ENCODE data around the gene PLD3. TPM values are rescaled to one million over a fixed set of nuclear protein-coding genes. Genes with fewer than 3 reads are reported as not detected.

The PLD3 gene
- total RNA-seq, 2 donors from 2014 or later, result 177 to 240 TPM

GRCh38 chr19:40363069-40363468 lies 14.6 kb downstream of the PLD3 start:
- Histone ChIP-seq H3K9ac (ENCODE audit: extremely low read depth, low read length, poor library complexity, severe bottlenecking) (no peak overlapping the region), H3K4me1 (ENCODE audit: control insufficient read depth, insufficient read depth, low read length) (no peaks in the 10 kb centered on the region), H3K27me3 (ENCODE audit: control insufficient read depth, insufficient read depth, low read length, poor library complexity, severe bottlenecking) (no peaks in the 10 kb centered on the region), H3K36me3 (ENCODE audit: control insufficient read depth, insufficient read depth, low read length) (peaks cover 7% of the 10 kb centered on the region), H3K4me3 (ENCODE audit: low read length) (no peak overlapping the region), H3K27ac (ENCODE audit: low read depth, low read length) (no peak overlapping the region), H3K9me3 (ENCODE audit: control insufficient read depth, low read length) (no peaks in the 10 kb centered on the region)
- WGBS, 2 experiments (ENCODE audit: insufficient coverage in 1 of 2, insufficient read length in 1 of 2), result 95 to 100% methylated on average over 3 to 5 of the region's 5 CpGs
- Mint-ChIP-seq H3K27me3 (ENCODE audit: insufficient read depth) (peaks cover 5% of the 10 kb centered on the region), H3K4me1 (peaks cover 4% of the 10 kb centered on the region), H3K27ac (no peak overlapping the region), H3K4me3 (no peak overlapping the region), H3K9me3 (no peaks in the 10 kb centered on the region), H3K36me3 (ENCODE audit: low read depth) (peaks cover 13% of the 10 kb centered on the region)
- no peak for DNase-seq
- TF ChIP-seq, protein P1, sequence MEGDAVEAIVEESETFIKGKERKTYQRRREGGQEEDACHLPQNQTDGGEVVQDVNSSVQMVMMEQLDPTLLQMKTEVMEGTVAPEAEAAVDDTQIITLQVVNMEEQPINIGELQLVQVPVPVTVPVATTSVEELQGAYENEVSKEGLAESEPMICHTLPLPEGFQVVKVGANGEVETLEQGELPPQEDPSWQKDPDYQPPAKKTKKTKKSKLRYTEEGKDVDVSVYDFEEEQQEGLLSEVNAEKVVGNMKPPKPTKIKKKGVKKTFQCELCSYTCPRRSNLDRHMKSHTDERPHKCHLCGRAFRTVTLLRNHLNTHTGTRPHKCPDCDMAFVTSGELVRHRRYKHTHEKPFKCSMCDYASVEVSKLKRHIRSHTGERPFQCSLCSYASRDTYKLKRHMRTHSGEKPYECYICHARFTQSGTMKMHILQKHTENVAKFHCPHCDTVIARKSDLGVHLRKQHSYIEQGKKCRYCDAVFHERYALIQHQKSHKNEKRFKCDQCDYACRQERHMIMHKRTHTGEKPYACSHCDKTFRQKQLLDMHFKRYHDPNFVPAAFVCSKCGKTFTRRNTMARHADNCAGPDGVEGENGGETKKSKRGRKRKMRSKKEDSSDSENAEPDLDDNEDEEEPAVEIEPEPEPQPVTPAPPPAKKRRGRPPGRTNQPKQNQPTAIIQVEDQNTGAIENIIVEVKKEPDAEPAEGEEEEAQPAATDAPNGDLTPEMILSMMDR (conservative IDR thresholded peaks at IDR 0.05), result no peak

- no peaks in the 10 kb centered on the region for H3K4me1 ChIP-seq (ENCODE audit: control insufficient read depth, insufficient read depth, low read length)
- peak overlapping the region; percentile 86 for H3K4me3 ChIP-seq (ENCODE audit: low read length)
- no peaks in the 10 kb centered on the region for H3K9me3 ChIP-seq (ENCODE audit: control insufficient read depth, low read length)
- no peak overlapping the region for H3K9ac ChIP-seq (ENCODE audit: extremely low read depth, low read length, poor library complexity, severe bottlenecking)
- no peaks in the 10 kb centered on the region for H3K9me3 Mint-ChIP-seq
- H3K27me3 ChIP-seq (ENCODE audit: control insufficient read depth, insufficient read depth, low read length, poor library complexity, severe bottlenecking), result no peaks in the 10 kb centered on the region
- TF ChIP-seq, protein P1 (conservative IDR thresholded peaks at IDR 0.05), result no peak
- H3K36me3 ChIP-seq (ENCODE audit: control insufficient read depth, insufficient read depth, low read length), result peaks cover 22% of the 10 kb centered on the region
- peaks cover 20% of the 10 kb centered on the region for H3K36me3 Mint-ChIP-seq (ENCODE audit: low read depth)
- no peak overlapping the region for H3K27ac ChIP-seq (ENCODE audit: low read depth, low read length)
- H3K4me3 Mint-ChIP-seq, result peak overlapping the region; percentile 61
- H3K4me1 Mint-ChIP-seq, result peaks cover 4% of the 10 kb centered on the region
- H3K27ac Mint-ChIP-seq, result no peak overlapping the region
- DNase-seq, result no peak
- H3K27me3 Mint-ChIP-seq (ENCODE audit: insufficient read depth), result peaks cover 5% of the 10 kb centered on the region
- 62 to 83% methylated on average over 1 of the region's 3 CpGs for WGBS, 2 experiments (ENCODE audit: insufficient coverage in 1 of 2, insufficient read length in 1 of 2)
These were observed 16.5 kb downstream of the PLD3 start for GRCh38 chr19:40365010-40365409.

- peak; percentile 98 for DNase-seq
- H3K4me1 ChIP-seq (ENCODE audit: control insufficient read depth, insufficient read depth, low read length), result no peaks in the 10 kb centered on the region
- H3K4me3 Mint-ChIP-seq, result peak overlapping the region; percentile 61
- H3K27ac Mint-ChIP-seq, result no peak overlapping the region
- peaks cover 5% of the 10 kb centered on the region for H3K27me3 Mint-ChIP-seq (ENCODE audit: insufficient read depth)
- peaks cover 27% of the 10 kb centered on the region for H3K36me3 Mint-ChIP-seq (ENCODE audit: low read depth)
- 7 to 30% methylated on average over 4 to 27 of the region's 28 CpGs for WGBS, 2 experiments (ENCODE audit: insufficient coverage in 1 of 2, insufficient read length in 1 of 2)
- H3K27ac ChIP-seq (ENCODE audit: low read depth, low read length), result peak overlapping the region; percentile 70
- H3K9me3 Mint-ChIP-seq, result no peaks in the 10 kb centered on the region
- peak overlapping the region; percentile 66 for H3K9ac ChIP-seq (ENCODE audit: extremely low read depth, low read length, poor library complexity, severe bottlenecking)
- no peaks in the 10 kb centered on the region for H3K27me3 ChIP-seq (ENCODE audit: control insufficient read depth, insufficient read depth, low read length, poor library complexity, severe bottlenecking)
- H3K4me3 ChIP-seq (ENCODE audit: low read length), result peak overlapping the region; percentile 86
- peaks cover 4% of the 10 kb centered on the region for H3K4me1 Mint-ChIP-seq
- no peaks in the 10 kb centered on the region for H3K9me3 ChIP-seq (ENCODE audit: control insufficient read depth, low read length)
- TF ChIP-seq, protein P1 (conservative IDR thresholded peaks at IDR 0.05), result no peak
- peaks cover 26% of the 10 kb centered on the region for H3K36me3 ChIP-seq (ENCODE audit: control insufficient read depth, insufficient read depth, low read length)
These were observed 17.3 kb downstream of the PLD3 start for GRCh38 chr19:40365613-40366401.
